GM18519 (cell line): ENCODE results near the gene AQP11.

Experiments
- ATAC-seq: cut with Tn5 transposase; IDR thresholded peaks from one replicate; pipeline ENCODE4 v1.9.1; 2021; ENCODE audit warnings: mild to moderate bottlenecking, moderate library complexity; ENCODE audit not compliant: unreplicated experiment, low FRiP score

Gene AQP11

GRCh38 chr11:77654770-77655434 is 65.1 kb downstream of the AQP11 start:
- ATAC-seq, result no peak

GRCh38 chr11:77656362-77656761 is 66.6 kb downstream of the AQP11 start:
- ATAC-seq, result no peak

GRCh38 chr11:77658213-77659013 is 68.7 kb downstream of the AQP11 start:
- ATAC-seq, result no peak
